ENCODE results near the gene ZNF417. TPM values are rescaled to one million over a fixed set of nuclear protein-coding genes. Genes with fewer than 3 reads are reported as not detected.

ZNF417 gene
- total and polyA plus RNA-seq, 2 donors (not counting 1 experiment from before 2014, with no cell fraction given): 5.9 to 22.1 TPM

GRCh38 chr19:57954996-57955395 is 38.6 kb upstream of the ZNF417 start:
- H3K9ac ChIP-seq (ENCODE audit: insufficient read depth, low read length): no peak overlapping the region
- H3K4me3 ChIP-seq (replicated peaks in 1 of 4; ENCODE audit: control extremely low read depth in 1 of 4, insufficient read depth in 1 of 4, low read depth in 3 of 4, low read length in 4 of 4): no peak overlapping the region
- H3K9me3 ChIP-seq (ENCODE audit: control insufficient read depth, insufficient read depth, low read depth, low read length): no peaks in the 10 kb centered on the region
- H3K36me3 ChIP-seq (ENCODE audit: control insufficient read depth, insufficient read depth, low read length): no peaks in the 10 kb centered on the region
- H3K4me2 ChIP-seq (ENCODE audit: extremely low read depth, insufficient read depth, low read length): no peak overlapping the region
- no peaks in the 10 kb centered on the region for H4K20me1 ChIP-seq (ENCODE audit: control insufficient read depth, extremely low read depth, insufficient read depth, low read length)
- no peaks in the 10 kb centered on the region for H3K4me1 ChIP-seq (ENCODE audit: control insufficient read depth, extremely low read depth, insufficient read depth, low read length)
- no peak for DNase-seq (ENCODE audit: low read depth in 2 of 2)
- H3K79me2 ChIP-seq (ENCODE audit: control insufficient read depth, insufficient read depth, low read length): no peaks in the 10 kb centered on the region
- no peak for TF ChIP-seq EZH2 (IDR thresholded peaks at IDR 0.05; ENCODE audit: low read length, missing control alignments)
- TF ChIP-seq, protein P1, sequence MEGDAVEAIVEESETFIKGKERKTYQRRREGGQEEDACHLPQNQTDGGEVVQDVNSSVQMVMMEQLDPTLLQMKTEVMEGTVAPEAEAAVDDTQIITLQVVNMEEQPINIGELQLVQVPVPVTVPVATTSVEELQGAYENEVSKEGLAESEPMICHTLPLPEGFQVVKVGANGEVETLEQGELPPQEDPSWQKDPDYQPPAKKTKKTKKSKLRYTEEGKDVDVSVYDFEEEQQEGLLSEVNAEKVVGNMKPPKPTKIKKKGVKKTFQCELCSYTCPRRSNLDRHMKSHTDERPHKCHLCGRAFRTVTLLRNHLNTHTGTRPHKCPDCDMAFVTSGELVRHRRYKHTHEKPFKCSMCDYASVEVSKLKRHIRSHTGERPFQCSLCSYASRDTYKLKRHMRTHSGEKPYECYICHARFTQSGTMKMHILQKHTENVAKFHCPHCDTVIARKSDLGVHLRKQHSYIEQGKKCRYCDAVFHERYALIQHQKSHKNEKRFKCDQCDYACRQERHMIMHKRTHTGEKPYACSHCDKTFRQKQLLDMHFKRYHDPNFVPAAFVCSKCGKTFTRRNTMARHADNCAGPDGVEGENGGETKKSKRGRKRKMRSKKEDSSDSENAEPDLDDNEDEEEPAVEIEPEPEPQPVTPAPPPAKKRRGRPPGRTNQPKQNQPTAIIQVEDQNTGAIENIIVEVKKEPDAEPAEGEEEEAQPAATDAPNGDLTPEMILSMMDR (conservative IDR thresholded peaks at IDR 0.05 in 1 of 2, IDR thresholded peaks at IDR 0.05 in 1 of 2; ENCODE audit: low read depth in 1 of 2, low read length in 2 of 2): no peak
- H3K27ac ChIP-seq (ENCODE audit: insufficient read depth, low read length): no peak overlapping the region
- H2AFZ ChIP-seq (ENCODE audit: low read length): no peak overlapping the region
- no peaks in the 10 kb centered on the region for H3K27me3 ChIP-seq (ENCODE audit: control insufficient read depth, insufficient read depth, low read length)

DNA sequence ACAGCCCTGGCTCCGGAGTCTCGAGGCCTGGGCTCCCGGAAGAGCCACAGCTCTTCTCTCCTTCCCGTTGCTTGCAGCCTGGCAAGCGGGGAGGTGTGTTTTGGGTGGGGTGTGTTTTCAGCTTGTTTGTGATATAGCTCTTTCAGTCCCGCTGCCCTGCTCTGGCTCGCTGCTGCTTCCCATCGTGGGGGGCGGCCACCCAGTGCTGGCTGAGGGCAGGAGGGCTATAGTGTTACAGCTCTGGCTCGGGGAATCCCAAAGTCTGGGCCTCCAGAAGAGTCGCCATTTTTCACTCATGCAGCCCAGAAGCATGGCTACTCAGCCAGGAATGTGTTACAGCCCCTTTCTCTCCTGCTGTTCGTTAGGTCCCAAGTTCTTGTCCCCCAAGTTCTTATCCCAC is 33.3 kb upstream of the ZNF417 start:
- no peaks in the 10 kb centered on the region for H3K4me1 ChIP-seq (ENCODE audit: control insufficient read depth, extremely low read depth, insufficient read depth, low read length)
- no peak overlapping the region for H3K9ac ChIP-seq (ENCODE audit: insufficient read depth, low read length)
- H3K27ac ChIP-seq (ENCODE audit: insufficient read depth, low read length): no peak overlapping the region
- peaks cover 15% of the 10 kb centered on the region for H3K79me2 ChIP-seq (ENCODE audit: control insufficient read depth, insufficient read depth, low read length)
- H3K36me3 ChIP-seq (ENCODE audit: control insufficient read depth, insufficient read depth, low read length): no peaks in the 10 kb centered on the region
- no peaks in the 10 kb centered on the region for H3K27me3 ChIP-seq (ENCODE audit: control insufficient read depth, insufficient read depth, low read length)
- no peak for DNase-seq (ENCODE audit: low read depth in 2 of 2)
- no peak overlapping the region for H3K4me3 ChIP-seq (replicated peaks in 1 of 4; ENCODE audit: control extremely low read depth in 1 of 4, insufficient read depth in 1 of 4, low read depth in 3 of 4, low read length in 4 of 4)
- H4K20me1 ChIP-seq (ENCODE audit: control insufficient read depth, extremely low read depth, insufficient read depth, low read length): no peaks in the 10 kb centered on the region
- H3K9me3 ChIP-seq (ENCODE audit: control insufficient read depth, insufficient read depth, low read depth, low read length): no peaks in the 10 kb centered on the region
- H2AFZ ChIP-seq (ENCODE audit: low read length): no peak overlapping the region
- H3K4me2 ChIP-seq (ENCODE audit: extremely low read depth, insufficient read depth, low read length): no peak overlapping the region
- TF ChIP-seq EZH2 (IDR thresholded peaks at IDR 0.05; ENCODE audit: low read length, missing control alignments): no peak
- TF ChIP-seq, protein P1 (conservative IDR thresholded peaks at IDR 0.05 in 1 of 2, IDR thresholded peaks at IDR 0.05 in 1 of 2; ENCODE audit: low read depth in 1 of 2, low read length in 2 of 2): no peak

GRCh38 chr19:57949296-57949695 is 32.9 kb upstream of the ZNF417 start:
- Histone ChIP-seq H3K4me1 (ENCODE audit: control insufficient read depth, extremely low read depth, insufficient read depth, low read length) (no peaks in the 10 kb centered on the region), H3K27me3 (ENCODE audit: control insufficient read depth, insufficient read depth, low read length) (no peaks in the 10 kb centered on the region), H4K20me1 (ENCODE audit: control insufficient read depth, extremely low read depth, insufficient read depth, low read length) (no peaks in the 10 kb centered on the region), H3K4me2 (ENCODE audit: extremely low read depth, insufficient read depth, low read length) (no peak overlapping the region), H3K9me3 (ENCODE audit: control insufficient read depth, insufficient read depth, low read depth, low read length) (no peaks in the 10 kb centered on the region), H3K9ac (ENCODE audit: insufficient read depth, low read length) (no peak overlapping the region), H3K36me3 (ENCODE audit: control insufficient read depth, insufficient read depth, low read length) (no peaks in the 10 kb centered on the region), H3K27ac (ENCODE audit: insufficient read depth, low read length) (no peak overlapping the region), H2AFZ (ENCODE audit: low read length) (no peak overlapping the region), H3K4me3 (replicated peaks in 1 of 4; ENCODE audit: control extremely low read depth in 1 of 4, insufficient read depth in 1 of 4, low read depth in 3 of 4, low read length in 4 of 4) (no peak overlapping the region), H3K79me2 (ENCODE audit: control insufficient read depth, insufficient read depth, low read length) (peaks cover 15% of the 10 kb centered on the region)
- no peak for DNase-seq (ENCODE audit: low read depth in 2 of 2)
- TF ChIP-seq EZH2 (IDR thresholded peaks at IDR 0.05; ENCODE audit: low read length, missing control alignments): no peak
- TF ChIP-seq, protein P1 (conservative IDR thresholded peaks at IDR 0.05 in 1 of 2, IDR thresholded peaks at IDR 0.05 in 1 of 2; ENCODE audit: low read depth in 1 of 2, low read length in 2 of 2): no peak

Data from fibroblast of lung (primary cell).